SH-SY5Y (cell line): ENCODE measurements around the gene DIABLO.

Experiments used
- GATA2 ChIP-seq: IDR thresholded peaks from 2 replicates; pipeline ENCODE4 v1.6.1; 2011; ENCODE audit warnings: mild to moderate bottlenecking, low read depth, low read length
- GATA3 ChIP-seq: IDR thresholded peaks from 2 replicates; pipeline ENCODE4 v1.6.1; 2011; ENCODE audit warnings: low read depth, mild to moderate bottlenecking, low read length, moderate library complexity

DNA sequence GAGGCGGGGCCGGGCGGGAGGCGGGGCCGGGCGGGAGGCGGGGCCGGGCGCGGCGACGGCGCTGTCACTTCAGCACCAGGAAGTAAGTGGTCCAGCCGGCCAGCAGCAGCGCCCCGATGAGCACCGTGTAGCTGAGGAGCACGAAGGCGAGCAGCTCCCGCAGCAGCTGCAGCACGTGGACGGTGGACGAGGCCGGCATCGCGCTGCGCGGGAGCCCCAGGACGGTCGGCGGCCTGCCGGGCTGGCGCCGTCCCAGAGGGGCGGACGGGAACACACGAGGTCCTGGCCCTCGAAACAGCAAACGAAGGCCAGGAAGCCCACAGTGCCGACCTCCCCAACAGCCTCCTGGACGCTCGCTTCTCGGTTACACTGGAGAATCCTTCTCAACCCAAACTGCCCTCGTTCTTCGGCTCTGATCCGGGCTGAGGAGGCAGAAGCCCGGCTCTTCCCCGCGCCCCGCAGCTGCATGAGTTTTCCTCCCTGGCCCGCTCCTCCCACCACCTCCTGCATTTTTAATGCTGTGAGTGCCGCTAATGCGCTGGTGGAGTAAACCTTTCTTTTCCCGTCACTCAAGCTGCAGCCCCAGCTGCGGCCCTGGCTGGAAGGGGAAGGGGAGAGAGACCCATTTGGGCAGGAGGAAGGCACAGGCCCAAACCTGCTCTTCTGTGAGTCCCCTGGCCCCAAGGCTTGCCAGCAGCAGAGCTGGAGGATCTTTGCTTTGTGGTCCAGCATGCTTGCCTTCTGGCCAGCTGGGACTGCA, 694 bp upstream of the DIABLO start:
- no peak for TF ChIP-seq GATA2
- TF ChIP-seq GATA3, result no peak
